ENCODE data around the gene BHLHA15. TPM values are rescaled to one million over a fixed set of nuclear protein-coding genes. Genes with fewer than 3 reads are reported as not detected.

The BHLHA15 gene
- polyA plus RNA-seq, 1 of the 3 experiments (the other 2 are of a cell fraction) = 0.10 TPM

DNA sequence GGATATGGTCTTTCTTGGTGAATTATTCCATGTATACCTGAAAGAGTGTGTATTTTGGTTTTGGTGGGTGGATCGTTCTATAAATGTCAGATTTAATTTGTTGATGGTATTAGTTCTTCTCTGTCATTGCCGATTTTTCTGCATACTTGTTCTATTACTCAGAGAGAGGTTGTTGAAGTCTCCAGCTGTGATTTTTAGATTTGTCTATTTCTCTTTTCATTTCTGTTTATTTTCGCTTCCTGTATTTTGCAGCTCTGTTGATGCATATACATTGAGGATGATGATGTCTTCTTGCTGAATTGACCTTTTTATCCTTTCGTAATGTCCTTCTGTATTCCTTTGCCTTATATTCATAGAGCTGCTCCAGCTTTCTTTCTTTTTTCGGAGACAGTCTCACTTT lies 12.1 kb upstream of the BHLHA15 start:
- H4K20me1 ChIP-seq (ENCODE audit: insufficient read depth) = no peaks in the 10 kb centered on the region
- no peak overlapping the region for H2AFZ ChIP-seq (ENCODE audit: low read depth)
- POLR2A ChIA-PET = no interaction called here
- DNase-seq = no peak
- no peak overlapping the region for H3K4me2 ChIP-seq
- WGBS (ENCODE audit: low lambda C conversion rate) = 85% methylated on average over 5 of the region's 5 CpGs
- no peaks in the 10 kb centered on the region for H3K9me2 ChIP-seq
- no peaks in the 10 kb centered on the region for H3K27me3 ChIP-seq (ENCODE audit: insufficient read depth)
- H3K9ac ChIP-seq = no peak overlapping the region
- peaks cover 11 to 16% of the 10 kb centered on the region in 2 experiments for H3K36me3 ChIP-seq (replicated peaks in 1 of 2; ENCODE audit: control insufficient read depth in 1 of 2, insufficient read depth in 2 of 2, low read length in 1 of 2)
- H3K9me3 ChIP-seq = no peaks in the 10 kb centered on the region
- no peaks in the 10 kb centered on the region for H3K4me1 ChIP-seq (ENCODE audit: control insufficient read depth in 1 of 2, insufficient read depth in 2 of 2, low read depth in 1 of 2, low read length in 1 of 2)
- H3K79me2 ChIP-seq (ENCODE audit: insufficient read depth) = no peaks in the 10 kb centered on the region; the same call in 1 of the 2 replicates
- no peak overlapping the region for H3K4me3 ChIP-seq (ENCODE audit: low read depth in 2 of 2, low read length in 1 of 2)
- H3K27ac ChIP-seq (ENCODE audit: low read depth in 2 of 2, low read length in 1 of 2) = no peak overlapping the region
- no peak for TF ChIP-seq FOXM1 (IDR thresholded peaks at IDR 0.05; ENCODE audit: low read depth)
- no peak for TF ChIP-seq JUND (IDR thresholded peaks at IDR 0.05)
- TF ChIP-seq TAF1 (IDR thresholded peaks at IDR 0.05; ENCODE audit: borderline replicate concordance, low read depth, low read length) = no peak
- TF ChIP-seq SIN3A (IDR thresholded peaks at IDR 0.05; ENCODE audit: borderline replicate concordance, low read depth, low read length) = no peak
- no peak for TF ChIP-seq EZH2phosphoT487 (IDR thresholded peaks at IDR 0.05; ENCODE audit: borderline replicate concordance, low read depth)
- TF ChIP-seq ZBTB33 (IDR thresholded peaks at IDR 0.05; ENCODE audit: borderline replicate concordance, low read depth) = no peak
- TF ChIP-seq RCOR1 (IDR thresholded peaks at IDR 0.05; ENCODE audit: low read length) = no peak
- no peak for TF ChIP-seq IRF3 (IDR thresholded peaks at IDR 0.05; ENCODE audit: low read depth, low read length)
- TF ChIP-seq MXI1 (IDR thresholded peaks at IDR 0.05; ENCODE audit: low read depth, low read length) = no peak
- no peak for TF ChIP-seq FOSL2 (IDR thresholded peaks at IDR 0.05; ENCODE audit: borderline replicate concordance, low read depth)
- CTCF ChIA-PET = interaction anchor here (0.7 to 0.9 kb wide), 2 partner anchors 13 to 102 kb away, joined by 3 to 4 read pairs; no protein-coding TSS in a partner anchor
- H3F3A ChIP-seq (replicated peaks; ENCODE audit: insufficient read depth) = no peaks in the 10 kb centered on the region

- CTCF ChIA-PET = no interaction called here
- no peak for DNase-seq
- Histone ChIP-seq H3K79me2 (ENCODE audit: insufficient read depth) (no peaks in the 10 kb centered on the region; the same call in 1 of the 2 replicates), H3K27ac (ENCODE audit: low read depth in 2 of 2, low read length in 1 of 2) (no peak overlapping the region), H2AFZ (ENCODE audit: low read depth) (no peak overlapping the region), H3K9me3 (no peaks in the 10 kb centered on the region), H3K4me2 (no peak overlapping the region), H3K4me1 (ENCODE audit: control insufficient read depth in 1 of 2, insufficient read depth in 2 of 2, low read depth in 1 of 2, low read length in 1 of 2) (no peaks in the 10 kb centered on the region), H3K27me3 (ENCODE audit: insufficient read depth) (no peaks in the 10 kb centered on the region), H4K20me1 (ENCODE audit: insufficient read depth) (no peaks in the 10 kb centered on the region), H3K4me3 (ENCODE audit: low read depth in 2 of 2, low read length in 1 of 2) (no peak overlapping the region), H3K9me2 (no peaks in the 10 kb centered on the region), H3K36me3 (replicated peaks in 1 of 2; ENCODE audit: control insufficient read depth in 1 of 2, insufficient read depth in 2 of 2, low read length in 1 of 2) (peaks cover 13 to 15% of the 10 kb centered on the region in 2 experiments), H3F3A (replicated peaks; ENCODE audit: insufficient read depth) (no peaks in the 10 kb centered on the region), H3K9ac (no peak overlapping the region)
- POLR2A ChIA-PET = no interaction called here
- WGBS (ENCODE audit: low lambda C conversion rate) = 88% methylated on average over 6 of the region's 6 CpGs
- TF ChIP-seq EP300 (IDR thresholded peaks at IDR 0.05; ENCODE audit: borderline replicate concordance in 1 of 2, low read depth in 1 of 2, low read length in 1 of 2) (no peak), POLR2AphosphoS5 (IDR thresholded peaks at IDR 0.05; ENCODE audit: low read depth, low read length) (no peak), EZH2phosphoT487 (IDR thresholded peaks at IDR 0.05; ENCODE audit: borderline replicate concordance, low read depth) (no peak), GATA2 (CRISPR knock-in tag; IDR thresholded peaks at IDR 0.05) (no peak), TEAD4 (IDR thresholded peaks at IDR 0.05; ENCODE audit: borderline replicate concordance, insufficient read depth) (no peak), FOXJ3 (CRISPR knock-in tag; IDR thresholded peaks at IDR 0.05) (no peak), IRF3 (IDR thresholded peaks at IDR 0.05; ENCODE audit: low read depth, low read length) (no peak), REST (IDR thresholded peaks at IDR 0.05; ENCODE audit: low read depth, low read length) (no peak), FOSL2 (IDR thresholded peaks at IDR 0.05; ENCODE audit: borderline replicate concordance, low read depth) (no peak), MAX (IDR thresholded peaks at IDR 0.05; ENCODE audit: low read depth) (no peak), ELF1 (IDR thresholded peaks at IDR 0.05) (no peak), YY1 (IDR thresholded peaks at IDR 0.05; ENCODE audit: low read depth) (no peak), GABPA (IDR thresholded peaks at IDR 0.05; ENCODE audit: low read depth) (no peak), MXI1 (IDR thresholded peaks at IDR 0.05; ENCODE audit: low read depth, low read length) (no peak)
These were observed 10.9 kb upstream of the BHLHA15 start for GRCh38 chr7:98200364-98200763.

All from SK-N-SH (cell line).